ENCODE results near the gene CSRNP3.

DNA sequence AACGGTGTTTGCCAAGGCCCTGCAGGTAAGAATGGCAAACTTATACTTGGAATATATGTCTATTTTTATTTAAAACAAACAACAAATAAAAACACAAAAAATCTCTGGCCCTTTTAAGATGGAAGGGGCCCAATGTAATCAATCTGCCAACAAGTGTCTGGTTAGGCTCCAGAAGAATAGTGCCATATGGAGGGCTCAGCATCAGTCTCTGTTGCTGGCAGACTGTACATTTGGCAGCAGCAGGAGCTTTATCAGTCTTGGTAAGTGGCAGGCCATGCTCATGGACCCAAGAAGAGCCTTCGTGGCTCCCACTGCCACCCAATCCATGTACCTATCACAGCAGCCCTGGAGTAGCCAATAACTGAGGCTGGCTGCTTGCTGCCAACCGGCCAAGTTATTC lies 223.4 kb downstream of the CSRNP3 start:
- TF ChIP-seq POLR2AphosphoS5 (IDR thresholded peaks at IDR 0.05; ENCODE audit: low read depth, low read length), result no peak
- TF ChIP-seq SPI1 (IDR thresholded peaks at IDR 0.05; ENCODE audit: low read depth, low read length), result no peak
- TF ChIP-seq TAF1 (IDR thresholded peaks at IDR 0.05; ENCODE audit: low read depth, low read length), result no peak

All from GM12891 (cell line).